DOHH2 (cell line): ENCODE measurements around the gene KIAA0930.

Source experiments
- H3F3A ChIP-seq: fragments of 200-600 bp; sonication (generic), shearing (Covaris generic); 2 replicates; pipeline ENCODE4 v1.6.0; 2016; ENCODE audit warnings: antibody characterized with exemption, mild to moderate bottlenecking; ENCODE audit not compliant: control insufficient read depth, insufficient read depth
- H3K27ac ChIP-seq: fragments of 200-600 bp; sonication (generic); 2 replicates; pipeline ENCODE4 v1.5.1; 2014; ENCODE audit warnings: low read depth, mild to moderate bottlenecking, low read length, moderate library complexity
- H3K27me3 ChIP-seq: fragments of 200-600 bp; sonication (generic); 2 replicates; pipeline ENCODE4 v1.6.1; 2014; ENCODE audit warnings: mild to moderate bottlenecking, low read length, mixed read lengths; ENCODE audit not compliant: control insufficient read depth
- H3K36me3 ChIP-seq: fragments of 200-600 bp; sonication (generic); 2 replicates; pipeline ENCODE4 v1.6.1; 2014; ENCODE audit warnings: mild to moderate bottlenecking, low read length, moderate library complexity, mixed read lengths; ENCODE audit not compliant: control insufficient read depth
- H3K4me1 ChIP-seq: fragments of 200-600 bp; sonication (generic); 2 replicates; pipeline ENCODE4 v1.6.1; 2014; ENCODE audit warnings: mild to moderate bottlenecking, low read length, mixed read lengths; ENCODE audit not compliant: control insufficient read depth
- H3K4me2 ChIP-seq: fragments of 200-600 bp; sonication (generic); 2 replicates; pipeline ENCODE4 v1.6.0; 2014; ENCODE audit warnings: mild to moderate bottlenecking, low read length, moderate library complexity
- H3K4me3 ChIP-seq: fragments of 200-600 bp; sonication (generic); 2 replicates; pipeline ENCODE4 v1.5.1; 2014; ENCODE audit warnings: mild to moderate bottlenecking, low read length, mixed read lengths
- H3K79me2 ChIP-seq: fragments of 200-600 bp; sonication (generic); 2 replicates; pipeline ENCODE4 v1.6.1; 2014; ENCODE audit warnings: mild to moderate bottlenecking, low read length, mixed read lengths; ENCODE audit not compliant: control insufficient read depth
- H3K9me2 ChIP-seq: fragments of 200-600 bp; sonication (generic); replicated peaks from 2 replicates; pipeline ENCODE4 v1.6.1; 2014; ENCODE audit warnings: mild to moderate bottlenecking, low read length, mixed read lengths; ENCODE audit not compliant: control insufficient read depth
- H3K9me3 ChIP-seq: fragments of 200-600 bp; sonication (generic); 2 replicates; pipeline ENCODE4 v1.6.1; 2014; ENCODE audit warnings: antibody characterized with exemption, low read length, mixed read lengths; ENCODE audit not compliant: control insufficient read depth, insufficient read depth
- H4K20me1 ChIP-seq: fragments of 200-600 bp; sonication (generic); 2 replicates; pipeline ENCODE4 v1.6.0; 2014; ENCODE audit warnings: low read depth, mild to moderate bottlenecking, antibody characterized with exemption, low read length, moderate library complexity; ENCODE audit not compliant: control insufficient read depth, insufficient read depth
- EZH2phosphoT487 ChIP-seq: fragments of 200-600 bp; sonication (generic); IDR thresholded peaks from 2 replicates; pipeline ENCODE4 v1.6.1; 2017; ENCODE audit warnings: borderline replicate concordance, mild to moderate bottlenecking, antibody characterized with exemption, low read length, moderate library complexity, mixed read lengths
- TF ChIP-seq, protein P1 (sequence below): fragments of 200-600 bp; sonication (generic); IDR thresholded peaks from one replicate; pipeline ENCODE4 v1.5.1; 2014; ENCODE audit warnings: antibody characterized with exemption, mild to moderate bottlenecking, low read depth, low read length; ENCODE audit not compliant: poor library complexity, severe bottlenecking

Gene KIAA0930

GRCh38 chr22:45268958-45269844 is 28.5 kb upstream of the KIAA0930 start:
- Histone ChIP-seq H3F3A (peaks cover 13% of the 10 kb centered on the region), H3K27ac (no peak overlapping the region), H3K4me1 (peaks cover 22% of the 10 kb centered on the region), H3K79me2 (no peaks in the 10 kb centered on the region), H4K20me1 (no peaks in the 10 kb centered on the region), H3K9me2 (no peaks in the 10 kb centered on the region), H3K27me3 (peaks cover 27% of the 10 kb centered on the region), H3K4me3 (peak overlapping the region; percentile 75), H3K4me2 (peak overlapping the region; percentile 100), H3K36me3 (no peaks in the 10 kb centered on the region), H3K9me3 (no peaks in the 10 kb centered on the region)
- TF ChIP-seq EZH2phosphoT487: no peak
- TF ChIP-seq, protein P1, sequence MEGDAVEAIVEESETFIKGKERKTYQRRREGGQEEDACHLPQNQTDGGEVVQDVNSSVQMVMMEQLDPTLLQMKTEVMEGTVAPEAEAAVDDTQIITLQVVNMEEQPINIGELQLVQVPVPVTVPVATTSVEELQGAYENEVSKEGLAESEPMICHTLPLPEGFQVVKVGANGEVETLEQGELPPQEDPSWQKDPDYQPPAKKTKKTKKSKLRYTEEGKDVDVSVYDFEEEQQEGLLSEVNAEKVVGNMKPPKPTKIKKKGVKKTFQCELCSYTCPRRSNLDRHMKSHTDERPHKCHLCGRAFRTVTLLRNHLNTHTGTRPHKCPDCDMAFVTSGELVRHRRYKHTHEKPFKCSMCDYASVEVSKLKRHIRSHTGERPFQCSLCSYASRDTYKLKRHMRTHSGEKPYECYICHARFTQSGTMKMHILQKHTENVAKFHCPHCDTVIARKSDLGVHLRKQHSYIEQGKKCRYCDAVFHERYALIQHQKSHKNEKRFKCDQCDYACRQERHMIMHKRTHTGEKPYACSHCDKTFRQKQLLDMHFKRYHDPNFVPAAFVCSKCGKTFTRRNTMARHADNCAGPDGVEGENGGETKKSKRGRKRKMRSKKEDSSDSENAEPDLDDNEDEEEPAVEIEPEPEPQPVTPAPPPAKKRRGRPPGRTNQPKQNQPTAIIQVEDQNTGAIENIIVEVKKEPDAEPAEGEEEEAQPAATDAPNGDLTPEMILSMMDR: peak; percentile 70

DNA sequence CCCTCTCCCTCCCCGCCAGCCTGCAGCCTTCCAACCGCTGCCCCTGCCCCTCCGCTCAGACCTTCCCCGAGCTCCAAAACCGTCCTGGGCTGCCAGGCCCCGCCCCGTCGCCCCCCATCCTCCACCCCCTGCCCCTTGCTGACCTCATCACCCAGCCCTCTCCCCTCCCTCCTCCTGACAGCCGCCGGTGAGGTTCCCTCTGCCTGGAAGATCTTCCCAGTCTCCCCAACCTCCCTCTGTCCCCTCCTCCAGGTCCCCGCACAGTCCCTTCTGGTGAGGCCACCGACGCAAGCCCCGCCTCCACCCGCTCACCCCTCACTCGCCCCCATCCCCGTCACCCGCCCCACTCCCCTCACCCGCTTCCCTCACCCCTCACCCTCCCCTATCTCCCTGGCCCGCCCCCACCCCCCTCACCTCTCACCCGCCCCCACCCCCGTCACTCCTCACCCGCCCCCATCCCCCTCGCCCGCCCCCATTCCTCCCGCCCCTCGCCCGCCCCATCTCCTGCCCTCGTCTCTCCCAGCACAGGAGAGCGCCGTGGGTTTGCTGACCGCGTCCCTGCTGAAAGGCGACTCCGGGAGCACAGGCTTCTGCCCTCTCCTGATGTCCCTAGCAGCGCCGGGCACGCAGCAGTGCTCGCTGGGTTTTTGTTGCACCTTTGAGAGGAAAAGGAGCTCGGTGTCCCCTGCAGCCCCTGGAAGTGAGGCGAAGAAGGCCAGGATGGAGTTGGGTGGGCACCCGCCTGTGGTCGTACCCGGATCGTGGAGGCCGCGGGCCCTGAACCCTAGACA is 27.7 kb upstream of the KIAA0930 start:
- Histone ChIP-seq H3K4me1 (peaks cover 31% of the 10 kb centered on the region), H3K9me2 (no peaks in the 10 kb centered on the region), H3K4me2 (peak overlapping the region; percentile 100), H3F3A (peaks cover 17% of the 10 kb centered on the region), H3K4me3 (peak overlapping the region; percentile 75), H3K27ac (no peak overlapping the region), H3K9me3 (no peaks in the 10 kb centered on the region), H3K27me3 (peaks cover 27% of the 10 kb centered on the region), H4K20me1 (no peaks in the 10 kb centered on the region), H3K79me2 (no peaks in the 10 kb centered on the region), H3K36me3 (no peaks in the 10 kb centered on the region)
- TF ChIP-seq, protein P1: no peak
- no peak for TF ChIP-seq EZH2phosphoT487

DNA sequence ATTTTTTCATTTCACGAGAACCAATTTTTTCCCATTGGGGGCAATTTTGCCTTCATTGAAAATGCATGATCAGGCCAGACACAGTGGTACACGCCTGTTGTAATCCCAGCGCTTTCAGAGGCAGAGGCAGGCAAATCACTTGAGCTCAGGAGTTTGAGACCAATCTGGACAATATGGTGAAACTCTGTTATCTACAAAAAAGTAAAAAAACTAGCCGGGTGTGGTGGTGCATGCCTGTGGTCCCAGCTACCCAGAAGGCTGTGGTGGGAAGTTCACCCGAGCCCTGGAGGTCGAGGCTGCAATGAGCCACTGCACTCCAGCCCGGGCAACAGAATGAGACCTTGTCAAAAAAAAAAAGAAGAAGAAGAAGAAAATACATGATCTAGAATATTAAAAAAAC is 24.8 kb upstream of the KIAA0930 start:
- Histone ChIP-seq H3K9me2 (no peaks in the 10 kb centered on the region), H3K9me3 (no peaks in the 10 kb centered on the region), H3K79me2 (no peaks in the 10 kb centered on the region), H3K4me1 (peaks cover 59% of the 10 kb centered on the region), H3K27ac (no peak overlapping the region), H3K27me3 (peaks cover 24% of the 10 kb centered on the region), H3F3A (peaks cover 30% of the 10 kb centered on the region), H3K4me3 (no peak overlapping the region), H4K20me1 (no peaks in the 10 kb centered on the region), H3K4me2 (no peak overlapping the region), H3K36me3 (no peaks in the 10 kb centered on the region)
- TF ChIP-seq EZH2phosphoT487: no peak
- TF ChIP-seq, protein P1: no peak
